Sigmoid colon (tissue), 7 donors: ENCODE measurements around the gene P2RY12. TPM values are rescaled to one million over a fixed set of nuclear protein-coding genes. Genes with fewer than 3 reads are reported as not detected.

Experiments
- DNase-seq: peaks from one replicate; pipeline ENCODE4 v3.0.0-alpha.2; 2019
- H3K27ac ChIP-seq, 4 donors: fragments of 200-600 bp; sonication (generic); one replicate each; pipeline ENCODE4 v1.5.1; 2016 to 2019; ENCODE audit warnings: mild to moderate bottlenecking in 1 of 4
- H3K27me3 ChIP-seq, 3 donors: fragments of 200-600 bp; sonication (generic); one replicate each; pipeline ENCODE4 v1.5.1; 2019; ENCODE audit warnings: mild to moderate bottlenecking in 1 of 3
- H3K36me3 ChIP-seq, 4 donors: fragments of 200-600 bp; sonication (generic); one replicate each; pipeline ENCODE4 v1.5.1; 2016 to 2019
- H3K4me1 ChIP-seq, 4 donors: fragments of 200-600 bp; sonication (generic); one replicate each; pipeline ENCODE4 v1.5.1; 2017 to 2019
- H3K4me3 ChIP-seq, 4 donors: fragments of 200-600 bp; sonication (generic); one replicate each; pipeline ENCODE4 v1.5.1; 2017 to 2019; ENCODE audit warnings: mild to moderate bottlenecking in 2 of 4, moderate library complexity in 1 of 4
- H3K9me3 ChIP-seq, 4 donors: fragments of 200-600 bp in 3 of 4; sonication (generic) in 3 of 4; one replicate each; pipeline versions ENCODE4 v1.5.1 to v1.6.1; 2013 to 2019
- EP300 ChIP-seq, 4 donors: sonication (generic); formaldehyde crosslinking; IDR thresholded peaks; one replicate each; pipeline ENCODE4 v1.6.1; 2017; ENCODE audit warnings: antibody characterized with exemption in 4 of 4
- POLR2A ChIP-seq, 2 donors: fragments of 450-650 bp; IDR thresholded peaks; one replicate each; pipeline ENCODE4 v1.6.1; 2016; ENCODE audit warnings: antibody characterized with exemption in 2 of 2, mild to moderate bottlenecking in 2 of 2, moderate library complexity in 2 of 2
- POLR2AphosphoS5 ChIP-seq, 4 donors: sonication (generic); formaldehyde crosslinking; IDR thresholded peaks; one replicate each; pipeline ENCODE4 v1.6.1; 2017; ENCODE audit warnings: antibody characterized with exemption in 4 of 4
- WGBS, 2 donors: extraction: QIAGEN DNeasy Blood & Tissue Kit; methylation state at CpG; one replicate each; pipeline ENCODE4 v1.1.7; 2013; 5-methylcytosine and 5-hydroxymethylcytosine counted together
- intact Hi-C: fragments of 100-400 bp; cut with DNase I; formaldehyde crosslinking; loops from one replicate; pipeline ENCODE4 v1.15.1; 2023
- polyA plus RNA-seq, 3 donors: library from polyadenylated mRNA; stranded (reverse); fragments of 200-250 nt; gene quantifications; one replicate each; pipeline ENCODE4 v1.2.3, GENCODE V29; 2013
- total RNA-seq, 4 donors: library from RNA; depleted of rRNA; stranded (reverse); fragments of >200 nt; gene quantifications; one replicate each; pipeline ENCODE4 v1.1.0, GENCODE V29; 2016
- TF ChIP-seq, protein P1 (sequence below), 4 experiments: fragments of 450-650 bp in 3 of 4; fragments of 200-600 bp in 1 of 4; IDR thresholded peaks; one replicate each; pipeline ENCODE4 v1.5.1; 2016 to 2019; ENCODE audit warnings: antibody characterized with exemption in 4 of 4, mild to moderate bottlenecking in 3 of 4, moderate library complexity in 2 of 4
- donor health status: healthy with polysubstance abuse.
- donor health status: Bipolar disorder and iron deficiency.
- donor health status: healthy.

The P2RY12 gene
- total and polyA plus RNA-seq, 7 donors, result 0.60 to 9.3 (median 2.1) TPM

DNA sequence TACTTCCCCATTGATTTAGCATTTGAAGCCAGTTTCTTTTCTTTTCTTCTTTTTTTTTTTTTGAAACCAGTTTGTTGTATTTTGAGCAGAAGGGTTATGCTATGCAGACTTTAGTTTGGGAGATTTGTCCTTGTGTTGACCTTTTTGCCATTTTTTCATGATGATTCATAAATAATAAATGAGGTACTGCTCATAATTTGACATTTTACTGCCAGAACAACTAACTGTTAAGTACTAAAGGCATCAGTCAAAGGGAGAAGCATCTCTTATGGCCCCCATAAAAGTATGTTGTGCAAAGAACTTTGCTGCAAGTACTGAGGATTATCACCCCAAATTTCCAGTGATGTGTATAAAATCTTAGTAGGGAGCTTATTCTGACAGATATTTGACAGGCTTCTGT lies 66.2 kb downstream of the P2RY12 start:
- H3K4me1 ChIP-seq, result no peaks in the 10 kb centered on the region
- DNase-seq, result no peak
- no peaks in the 10 kb centered on the region for H3K36me3 ChIP-seq
- H3K4me3 ChIP-seq, result no peak overlapping the region
- TF ChIP-seq POLR2AphosphoS5 (IDR thresholded peaks at IDR 0.05) (no peak), POLR2A (IDR thresholded peaks at IDR 0.05) (no peak), EP300 (IDR thresholded peaks at IDR 0.05) (no peak)
- TF ChIP-seq, protein P1, sequence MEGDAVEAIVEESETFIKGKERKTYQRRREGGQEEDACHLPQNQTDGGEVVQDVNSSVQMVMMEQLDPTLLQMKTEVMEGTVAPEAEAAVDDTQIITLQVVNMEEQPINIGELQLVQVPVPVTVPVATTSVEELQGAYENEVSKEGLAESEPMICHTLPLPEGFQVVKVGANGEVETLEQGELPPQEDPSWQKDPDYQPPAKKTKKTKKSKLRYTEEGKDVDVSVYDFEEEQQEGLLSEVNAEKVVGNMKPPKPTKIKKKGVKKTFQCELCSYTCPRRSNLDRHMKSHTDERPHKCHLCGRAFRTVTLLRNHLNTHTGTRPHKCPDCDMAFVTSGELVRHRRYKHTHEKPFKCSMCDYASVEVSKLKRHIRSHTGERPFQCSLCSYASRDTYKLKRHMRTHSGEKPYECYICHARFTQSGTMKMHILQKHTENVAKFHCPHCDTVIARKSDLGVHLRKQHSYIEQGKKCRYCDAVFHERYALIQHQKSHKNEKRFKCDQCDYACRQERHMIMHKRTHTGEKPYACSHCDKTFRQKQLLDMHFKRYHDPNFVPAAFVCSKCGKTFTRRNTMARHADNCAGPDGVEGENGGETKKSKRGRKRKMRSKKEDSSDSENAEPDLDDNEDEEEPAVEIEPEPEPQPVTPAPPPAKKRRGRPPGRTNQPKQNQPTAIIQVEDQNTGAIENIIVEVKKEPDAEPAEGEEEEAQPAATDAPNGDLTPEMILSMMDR (IDR thresholded peaks at IDR 0.05), result no peak
- intact Hi-C loops, result no loop called here
- no peaks in the 10 kb centered on the region for H3K9me3 ChIP-seq
- H3K27me3 ChIP-seq, result no peaks in the 10 kb centered on the region
- no peak overlapping the region for H3K27ac ChIP-seq

DNA sequence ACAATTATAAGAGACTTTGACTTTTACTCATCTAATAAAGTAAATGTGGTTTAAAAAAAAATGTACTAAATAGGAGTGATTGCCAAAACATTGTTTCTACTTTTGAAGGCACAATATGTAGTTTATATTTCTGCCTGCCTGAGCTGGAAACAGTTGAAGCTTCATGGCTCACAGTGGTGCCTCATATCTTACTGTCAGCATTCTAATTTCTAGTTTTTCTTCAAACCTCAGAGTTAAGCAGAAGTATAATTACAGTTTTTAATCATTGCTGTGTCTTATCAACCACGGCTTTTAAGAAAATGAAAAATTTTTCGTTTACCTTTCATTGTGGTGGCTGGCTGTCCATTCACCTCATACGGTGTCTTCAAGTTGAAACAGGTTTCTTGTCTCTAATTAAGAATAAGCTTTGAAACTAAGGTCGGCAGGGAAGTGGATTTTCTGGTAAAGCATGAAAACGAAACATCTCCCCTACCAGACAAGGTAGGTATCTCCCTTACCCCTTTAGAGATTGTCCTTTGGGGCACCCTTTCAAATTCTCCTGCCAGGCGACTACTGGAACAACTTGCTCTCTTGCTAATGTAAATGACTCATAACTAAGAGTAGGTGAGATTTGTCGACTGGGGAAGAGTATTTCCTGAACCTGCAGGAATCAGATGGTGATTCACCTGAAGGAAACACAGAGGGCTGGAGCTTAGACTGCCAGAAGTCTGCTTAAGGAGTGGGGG lies 68.1 kb downstream of the P2RY12 start, which contains the start of gene GPR87:
Gene GPR87 (minus strand): TSS at position 554 of the 725 bp plus-strand sequence. CDS start 16,720 bp downstream, outside the sequence.
- no peaks in the 10 kb centered on the region for H3K4me1 ChIP-seq
- no peak for DNase-seq
- no peaks in the 10 kb centered on the region for H3K9me3 ChIP-seq
- intact Hi-C loops, result no loop called here
- TF ChIP-seq EP300 (IDR thresholded peaks at IDR 0.05) (no peak), POLR2A (IDR thresholded peaks at IDR 0.05) (no peak), POLR2AphosphoS5 (IDR thresholded peaks at IDR 0.05) (no peak)
- TF ChIP-seq, protein P1 (IDR thresholded peaks at IDR 0.05), result no peak
- no peaks in the 10 kb centered on the region for H3K36me3 ChIP-seq
- H3K27ac ChIP-seq, result no peak within 1 kb of the TSS
- 72 to 73% methylated on average over 7 of the region's 7 CpGs for WGBS, 2 donors
- no peak within 1 kb of the TSS for H3K4me3 ChIP-seq
- H3K27me3 ChIP-seq, result no peaks in the 10 kb centered on the region

DNA sequence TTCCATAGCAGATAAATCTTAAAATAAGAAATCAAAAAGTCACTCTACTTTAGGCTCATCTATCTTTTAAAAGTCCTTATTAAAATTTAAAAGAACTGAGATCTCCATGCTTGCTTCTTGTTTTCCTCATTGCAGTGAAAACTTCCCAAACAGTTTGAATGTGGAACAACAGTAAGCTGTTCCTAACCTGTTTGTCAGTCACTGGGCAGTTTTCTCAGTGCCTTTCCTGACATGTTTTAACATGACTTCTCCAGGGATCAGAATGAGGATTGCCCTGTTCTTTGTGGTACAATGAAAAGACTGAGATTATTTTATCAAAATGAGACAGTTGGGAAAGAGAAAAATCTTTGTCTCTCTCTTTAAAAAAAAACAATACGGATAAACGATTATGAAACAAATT lies 68.7 kb downstream of the P2RY12 start:
- Histone ChIP-seq H3K36me3 (no peaks in the 10 kb centered on the region), H3K4me1 (no peaks in the 10 kb centered on the region), H3K4me3 (no peak overlapping the region), H3K27me3 (no peaks in the 10 kb centered on the region), H3K9me3 (no peaks in the 10 kb centered on the region), H3K27ac (no peak overlapping the region)
- 86 to 87% methylated on average over 2 of the region's 2 CpGs for WGBS, 2 donors
- intact Hi-C loops, result no loop called here
- TF ChIP-seq, protein P1 (IDR thresholded peaks at IDR 0.05), result no peak
- TF ChIP-seq POLR2A (IDR thresholded peaks at IDR 0.05) (no peak), POLR2AphosphoS5 (IDR thresholded peaks at IDR 0.05) (no peak), EP300 (IDR thresholded peaks at IDR 0.05) (no peak)
- no peak for DNase-seq

DNA sequence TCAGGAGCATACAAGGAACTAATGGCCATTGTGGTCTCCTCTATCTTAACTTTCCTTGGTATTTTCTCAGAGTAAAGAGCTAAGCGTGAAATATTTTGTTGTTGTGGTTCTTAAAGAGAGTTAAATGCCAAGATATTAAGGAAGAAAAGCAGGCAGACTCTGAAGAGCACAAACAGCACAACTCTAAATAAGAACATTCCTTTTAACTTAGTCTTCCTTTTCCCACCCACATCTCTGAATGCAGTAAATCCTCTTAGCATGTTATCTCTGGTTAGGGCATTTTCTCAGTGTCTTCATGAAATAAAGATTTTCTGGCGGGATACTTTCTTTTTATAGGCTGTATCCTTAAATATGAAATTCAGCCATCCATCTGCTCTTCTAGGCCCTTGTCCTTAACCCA lies 69.4 kb downstream of the P2RY12 start:
- H3K9me3 ChIP-seq, result no peaks in the 10 kb centered on the region
- intact Hi-C loops, result no loop called here
- no peak for DNase-seq
- no peaks in the 10 kb centered on the region for H3K4me1 ChIP-seq
- H3K36me3 ChIP-seq, result no peaks in the 10 kb centered on the region
- no peak overlapping the region for H3K4me3 ChIP-seq
- WGBS, 2 donors, result 89 to 93% methylated on average over 2 of the region's 2 CpGs
- H3K27ac ChIP-seq, result no peak overlapping the region
- TF ChIP-seq EP300 (IDR thresholded peaks at IDR 0.05), result no peak
- no peak for TF ChIP-seq POLR2A (IDR thresholded peaks at IDR 0.05)
- TF ChIP-seq, protein P1 (IDR thresholded peaks at IDR 0.05), result no peak
- no peak for TF ChIP-seq POLR2AphosphoS5 (IDR thresholded peaks at IDR 0.05)
- no peaks in the 10 kb centered on the region for H3K27me3 ChIP-seq

DNA sequence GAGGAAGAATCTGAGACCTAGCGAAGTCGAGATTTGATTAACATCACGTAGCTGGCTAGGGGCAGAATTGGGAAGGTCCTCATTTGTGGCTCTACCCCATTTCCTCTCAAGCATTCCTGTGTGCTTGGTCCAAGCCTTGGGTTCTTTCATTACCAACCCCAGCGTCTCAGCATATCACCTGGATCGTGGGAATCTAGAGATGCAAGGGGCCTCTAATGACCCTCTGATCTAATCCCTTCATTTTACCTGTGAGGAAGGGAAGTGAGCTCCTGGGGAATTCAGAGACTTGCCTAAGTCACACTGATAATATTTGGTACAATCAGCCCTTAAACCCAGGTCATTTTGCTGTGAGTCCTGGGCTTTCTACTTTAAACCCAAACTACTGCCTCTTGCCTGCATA lies 70.0 kb downstream of the P2RY12 start:
- no peaks in the 10 kb centered on the region for H3K9me3 ChIP-seq
- no peaks in the 10 kb centered on the region for H3K36me3 ChIP-seq
- intact Hi-C loops, result no loop called here
- H3K27me3 ChIP-seq, result no peaks in the 10 kb centered on the region
- TF ChIP-seq POLR2AphosphoS5 (IDR thresholded peaks at IDR 0.05) (no peak), EP300 (IDR thresholded peaks at IDR 0.05) (no peak), POLR2A (IDR thresholded peaks at IDR 0.05) (no peak)
- TF ChIP-seq, protein P1 (IDR thresholded peaks at IDR 0.05), result no peak
- H3K4me1 ChIP-seq, result no peaks in the 10 kb centered on the region
- H3K4me3 ChIP-seq, result no peak overlapping the region
- DNase-seq, result no peak
- 93 to 96% methylated on average over 5 of the region's 5 CpGs for WGBS, 2 donors
- H3K27ac ChIP-seq, result no peak overlapping the region
